SU-DHL-6 (cell line): ENCODE data around the gene CAMK4.

Source experiments
- H2AFZ ChIP-seq: fragments of 200-600 bp; sonication (generic); 2 replicates; pipeline ENCODE4 v1.6.1; 2014; ENCODE audit warnings: low read depth, mild to moderate bottlenecking, moderate library complexity, mixed read lengths, antibody characterized with exemption, low read length; ENCODE audit not compliant: severe bottlenecking
- H3F3A ChIP-seq: fragments of 200-600 bp; shearing (Covaris generic); 2 replicates; pipeline ENCODE4 v1.6.0; 2016; ENCODE audit warnings: antibody characterized with exemption, mild to moderate bottlenecking; ENCODE audit not compliant: insufficient read depth
- H3K27ac ChIP-seq: fragments of 200-600 bp; sonication (generic); 2 replicates; pipeline ENCODE4 v1.5.1; 2016; ENCODE audit warnings: low read depth, mild to moderate bottlenecking, low read length, moderate library complexity, mixed read lengths
- H3K27me3 ChIP-seq: fragments of 200-600 bp; sonication (generic), shearing (Covaris generic); 2 replicates; pipeline ENCODE4 v1.6.0; 2014; ENCODE audit warnings: mild to moderate bottlenecking, low read length
- H3K36me3 ChIP-seq: fragments of 200-600 bp; sonication (generic); 2 replicates; pipeline ENCODE4 v1.6.1; 2014; ENCODE audit warnings: mild to moderate bottlenecking, low read length, mixed read lengths
- H3K4me2 ChIP-seq: fragments of 300-600, 200-600 bp; shearing (Covaris generic), sonication (generic); 2 replicates; pipeline ENCODE4 v1.6.0; 2014; ENCODE audit warnings: low read length, low read depth, mild to moderate bottlenecking; ENCODE audit not compliant: poor library complexity, severe bottlenecking
- H3K4me3 ChIP-seq: fragments of 200-600 bp; sonication (generic); 2 replicates; pipeline ENCODE4 v1.5.1; 2014; ENCODE audit warnings: antibody characterized with exemption, low read length, mild to moderate bottlenecking, mixed read lengths; ENCODE audit not compliant: insufficient read depth, poor library complexity, severe bottlenecking
- H3K79me2 ChIP-seq: fragments of 200-600 bp; sonication (generic); 2 replicates; pipeline ENCODE4 v1.6.1; 2014; ENCODE audit warnings: mild to moderate bottlenecking, low read length, moderate library complexity; ENCODE audit not compliant: insufficient read depth
- H3K9ac ChIP-seq: fragments of 200-600 bp; sonication (generic); 2 replicates; pipeline ENCODE4 v1.7.0; 2014; ENCODE audit warnings: mild to moderate bottlenecking, low read length
- H3K9me2 ChIP-seq: fragments of 200-600 bp; sonication (generic); replicated peaks from 2 replicates; pipeline ENCODE4 v1.6.1; 2014; ENCODE audit warnings: low read length; ENCODE audit not compliant: insufficient read depth
- H3K9me3 ChIP-seq: fragments of 200-600 bp; sonication (generic); 2 replicates; pipeline ENCODE4 v1.6.1; 2014; ENCODE audit warnings: low read length, mixed read lengths; ENCODE audit not compliant: insufficient read depth
- H4K20me1 ChIP-seq: fragments of 200-600 bp; sonication (generic); 2 replicates; pipeline ENCODE4 v1.6.1; 2014; ENCODE audit warnings: low read depth, mild to moderate bottlenecking, antibody characterized with exemption, low read length, moderate library complexity, mixed read lengths
- EZH2phosphoT487 ChIP-seq: fragments of 200-600 bp; sonication (generic), shearing (Covaris generic); conservative IDR thresholded peaks from 2 replicates; pipeline ENCODE4 v1.6.1; 2018; ENCODE audit warnings: mild to moderate bottlenecking, antibody characterized with exemption, low read length, moderate library complexity, mixed read lengths
- TF ChIP-seq, protein P1 (sequence below): fragments of 200-600 bp; sonication (generic); IDR thresholded peaks from one replicate; pipeline ENCODE4 v1.5.1; 2017; ENCODE audit warnings: antibody characterized with exemption, mild to moderate bottlenecking, low read length, moderate library complexity; ENCODE audit not compliant: insufficient read depth, poor library complexity, severe bottlenecking

Gene CAMK4

DNA sequence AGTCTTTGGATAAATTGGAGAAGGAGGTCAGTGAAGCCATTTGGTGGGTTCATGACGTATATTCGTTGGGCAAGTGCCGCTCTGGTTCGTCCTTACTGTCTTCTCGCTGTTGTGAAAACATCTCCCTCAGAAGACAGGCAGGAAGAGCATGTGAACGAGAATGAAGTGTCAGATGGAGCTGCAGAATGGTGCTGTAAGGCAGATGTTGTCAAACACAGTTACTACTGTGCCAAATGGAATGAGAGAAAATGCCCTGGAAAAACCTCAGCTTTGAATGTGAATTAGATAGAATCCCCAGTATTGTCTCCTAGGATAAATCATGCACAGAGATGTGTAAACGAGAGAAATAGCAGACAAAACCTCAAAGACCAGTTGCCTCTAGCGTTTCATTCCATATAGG, 121.5 kb downstream of the CAMK4 start:
- Histone ChIP-seq H3K9ac (no peak overlapping the region), H3K9me3 (no peaks in the 10 kb centered on the region), H3K27me3 (no peaks in the 10 kb centered on the region), H3K9me2 (no peaks in the 10 kb centered on the region), H3K27ac (no peak overlapping the region), H4K20me1 (no peaks in the 10 kb centered on the region), H3K4me2 (no peak overlapping the region), H3K79me2 (no peaks in the 10 kb centered on the region), H3K4me3 (no peak overlapping the region), H3F3A (no peaks in the 10 kb centered on the region), H3K36me3 (no peaks in the 10 kb centered on the region), H2AFZ (no peak overlapping the region)
- TF ChIP-seq, protein P1, sequence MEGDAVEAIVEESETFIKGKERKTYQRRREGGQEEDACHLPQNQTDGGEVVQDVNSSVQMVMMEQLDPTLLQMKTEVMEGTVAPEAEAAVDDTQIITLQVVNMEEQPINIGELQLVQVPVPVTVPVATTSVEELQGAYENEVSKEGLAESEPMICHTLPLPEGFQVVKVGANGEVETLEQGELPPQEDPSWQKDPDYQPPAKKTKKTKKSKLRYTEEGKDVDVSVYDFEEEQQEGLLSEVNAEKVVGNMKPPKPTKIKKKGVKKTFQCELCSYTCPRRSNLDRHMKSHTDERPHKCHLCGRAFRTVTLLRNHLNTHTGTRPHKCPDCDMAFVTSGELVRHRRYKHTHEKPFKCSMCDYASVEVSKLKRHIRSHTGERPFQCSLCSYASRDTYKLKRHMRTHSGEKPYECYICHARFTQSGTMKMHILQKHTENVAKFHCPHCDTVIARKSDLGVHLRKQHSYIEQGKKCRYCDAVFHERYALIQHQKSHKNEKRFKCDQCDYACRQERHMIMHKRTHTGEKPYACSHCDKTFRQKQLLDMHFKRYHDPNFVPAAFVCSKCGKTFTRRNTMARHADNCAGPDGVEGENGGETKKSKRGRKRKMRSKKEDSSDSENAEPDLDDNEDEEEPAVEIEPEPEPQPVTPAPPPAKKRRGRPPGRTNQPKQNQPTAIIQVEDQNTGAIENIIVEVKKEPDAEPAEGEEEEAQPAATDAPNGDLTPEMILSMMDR = no peak
- no peak for TF ChIP-seq EZH2phosphoT487

DNA sequence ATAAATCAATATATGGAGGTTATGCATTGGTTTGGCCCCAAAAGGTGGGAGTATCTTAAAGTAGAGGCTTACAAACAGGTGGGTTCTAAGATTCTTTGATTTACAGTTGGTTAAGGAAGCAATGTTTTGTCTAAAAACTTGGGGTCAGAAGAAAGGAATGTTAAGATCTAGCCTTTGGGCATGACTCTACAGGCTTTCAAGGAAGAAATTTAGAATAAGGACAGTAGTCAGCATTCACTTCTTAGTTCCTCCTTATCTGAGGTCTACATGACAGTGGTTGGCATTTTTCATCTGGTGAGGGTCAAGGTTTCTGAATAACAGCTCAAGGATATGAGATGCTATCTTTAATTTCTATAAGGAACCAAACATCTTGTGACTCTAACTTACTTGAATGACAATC, 122.8 kb downstream of the CAMK4 start:
- TF ChIP-seq, protein P1 = no peak
- TF ChIP-seq EZH2phosphoT487 = no peak
- Histone ChIP-seq H3F3A (no peaks in the 10 kb centered on the region), H2AFZ (no peak overlapping the region), H3K27ac (no peak overlapping the region), H4K20me1 (no peaks in the 10 kb centered on the region), H3K36me3 (no peaks in the 10 kb centered on the region), H3K9me3 (no peaks in the 10 kb centered on the region), H3K9ac (no peak overlapping the region), H3K9me2 (no peaks in the 10 kb centered on the region), H3K4me2 (no peak overlapping the region), H3K27me3 (no peaks in the 10 kb centered on the region), H3K4me3 (no peak overlapping the region), H3K79me2 (no peaks in the 10 kb centered on the region)

DNA sequence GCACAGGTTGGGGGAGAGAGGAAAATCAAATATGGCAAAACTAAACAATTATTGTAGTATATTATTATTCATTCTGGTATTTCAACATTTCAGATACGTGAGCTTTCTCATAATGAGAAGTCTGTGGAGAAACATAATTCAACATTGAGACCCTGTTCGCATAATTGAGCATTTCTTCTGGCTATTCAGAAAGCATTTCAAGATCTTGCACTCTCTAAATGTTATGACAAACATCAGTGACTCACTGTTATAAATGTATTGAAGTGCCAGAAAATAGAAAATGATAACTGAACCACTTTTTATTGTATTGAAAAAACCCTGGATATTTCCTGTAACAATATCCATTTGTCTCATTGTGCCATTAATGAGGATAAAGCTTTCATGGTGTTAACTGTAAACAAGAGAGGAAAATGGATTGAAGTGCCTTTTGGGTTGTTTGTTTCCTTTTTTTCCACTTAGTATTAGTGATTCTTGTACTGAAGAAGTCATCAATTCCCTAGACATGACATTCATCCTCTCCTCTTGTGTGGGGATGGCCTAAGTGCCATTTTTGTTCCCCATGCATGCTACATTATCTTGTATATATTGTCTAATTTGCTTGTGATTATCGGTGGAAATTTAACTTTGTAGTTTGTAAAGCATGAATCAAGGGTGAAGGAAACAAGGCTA, 124.6 kb downstream of the CAMK4 start:
- H2AFZ ChIP-seq = no peak overlapping the region
- no peak overlapping the region for H3K4me2 ChIP-seq
- no peaks in the 10 kb centered on the region for H3F3A ChIP-seq
- H3K27me3 ChIP-seq = no peaks in the 10 kb centered on the region
- no peaks in the 10 kb centered on the region for H3K79me2 ChIP-seq
- no peak for TF ChIP-seq EZH2phosphoT487
- TF ChIP-seq, protein P1 = no peak
- H3K4me3 ChIP-seq = no peak overlapping the region
- H3K9ac ChIP-seq = no peak overlapping the region
- no peaks in the 10 kb centered on the region for H3K9me3 ChIP-seq
- no peak overlapping the region for H3K27ac ChIP-seq
- H3K36me3 ChIP-seq = no peaks in the 10 kb centered on the region
- no peaks in the 10 kb centered on the region for H4K20me1 ChIP-seq
- H3K9me2 ChIP-seq = no peaks in the 10 kb centered on the region
